Endothelial cell of umbilical vein (primary cell): Measurements from ENCODE around the gene CNDP2. TPM values are rescaled to one million over a fixed set of nuclear protein-coding genes. Genes with fewer than 3 reads are reported as not detected.

Experiments
- BruUV-seq: library from RNA; stranded (reverse); fragments of 400-500 nt; replicated peaks from 2 replicates; lab custom pipeline; 2021; lab: Mats Ljungman, UMichigan
- CTCF ChIA-PET: fragments of 300-600, 350-600 bp; sonication (Branson Sonifier 250); formaldehyde crosslinking; loops from one replicate; lab custom pipeline; 2021; ENCODE audit warnings: antibody characterized with exemption, inconsistent platforms; lab: Charles Lee
- POLR2A ChIA-PET: fragments of 300-600, 350-600 bp; sonication (Branson Sonifier 250); formaldehyde crosslinking; loops from one replicate; lab custom pipeline; 2021; ENCODE audit warnings: antibody characterized with exemption, inconsistent platforms; lab: Charles Lee
- DNase-seq: peaks from one replicate; pipeline ENCODE4 v3.0.0-alpha.2; 2011; ENCODE audit warnings: low read depth, low spot score
- FAIRE-seq: peaks from 2 replicates; lab custom pipeline; 2011; peaks lifted over from hg19 to GRCh38; lab: Jason Lieb, UNC
- H2AFZ ChIP-seq: 2 replicates; pipeline ENCODE4 v1.6.0; 2012; ENCODE audit warnings: low read depth, low read length, control low read depth, inconsistent platforms
- H3K27ac ChIP-seq: 2 replicates; pipeline ENCODE4 v1.5.1; 2011; ENCODE audit warnings: low read depth, mild to moderate bottlenecking, control low read depth, low read length, moderate library complexity; ENCODE audit not compliant: insufficient read depth
- H3K27me3 ChIP-seq, 2 experiments: 2 replicates each; pipeline versions ENCODE4 v1.6.0 to v1.6.1; 2011; ENCODE audit warnings: low read length in 2 of 2, mixed read lengths in 1 of 2; ENCODE audit not compliant: control insufficient read depth in 2 of 2, insufficient read depth in 2 of 2
- H3K36me3 ChIP-seq, 2 experiments: 2 replicates in 1 of 2; 3 replicates in 1 of 2; pipeline ENCODE4 v1.5.1; 2011; ENCODE audit warnings: low read length in 2 of 2, mild to moderate bottlenecking in 1 of 2, moderate library complexity in 1 of 2; ENCODE audit not compliant: control insufficient read depth in 2 of 2, insufficient read depth in 2 of 2; ENCODE audit errors: extremely low read depth in 1 of 2
- H3K4me1 ChIP-seq: 3 replicates; pipeline ENCODE4 v1.5.1; 2011; ENCODE audit warnings: mild to moderate bottlenecking, low read length; ENCODE audit not compliant: control insufficient read depth, insufficient read depth; ENCODE audit errors: extremely low read depth
- H3K4me2 ChIP-seq: 2 replicates; pipeline ENCODE4 v1.6.1; 2011; ENCODE audit warnings: low read length, control low read depth, mixed read lengths; ENCODE audit not compliant: insufficient read depth
- H3K4me3 ChIP-seq, 3 experiments: fragments of 200-600 bp in 1 of 3; sonication (generic), shearing (Covaris generic) in 1 of 3; replicated peaks in 1 of 3; 2 replicates each; pipeline ENCODE4 v1.5.1; 2011 to 2016; ENCODE audit warnings: control low read depth in 3 of 3, low read length in 3 of 3, mild to moderate bottlenecking in 2 of 3, inconsistent platforms in 1 of 3, low read depth in 1 of 3, moderate library complexity in 1 of 3; ENCODE audit not compliant: insufficient read depth in 1 of 3
- H3K79me2 ChIP-seq: 2 replicates; pipeline ENCODE4 v1.6.0; 2012; ENCODE audit warnings: low read length, inconsistent platforms; ENCODE audit not compliant: control insufficient read depth, insufficient read depth
- H3K9ac ChIP-seq: replicated peaks from 2 replicates; pipeline ENCODE3; 2011; ENCODE audit warnings: low read length, control low read depth; ENCODE audit not compliant: insufficient read depth; ENCODE audit errors: extremely low read depth
- H3K9me1 ChIP-seq: replicated peaks from 3 replicates; pipeline ENCODE4 v1.6.0; 2011; ENCODE audit warnings: mild to moderate bottlenecking, low read length; ENCODE audit not compliant: control insufficient read depth, insufficient read depth; ENCODE audit errors: extremely low read depth
- H3K9me3 ChIP-seq: replicated peaks from 2 replicates; pipeline ENCODE4 v1.5.1; 2012; ENCODE audit warnings: low read length, inconsistent platforms; ENCODE audit not compliant: control insufficient read depth, insufficient read depth
- H4K20me1 ChIP-seq: replicated peaks from 2 replicates; pipeline ENCODE3; 2011; ENCODE audit warnings: mild to moderate bottlenecking, low read length; ENCODE audit not compliant: control insufficient read depth, insufficient read depth; ENCODE audit errors: extremely low read depth
- EZH2 ChIP-seq: IDR thresholded peaks from 2 replicates; pipeline ENCODE4 v1.6.1; 2012; ENCODE audit warnings: borderline replicate concordance, low read depth, mild to moderate bottlenecking, moderate library complexity, low read length, inconsistent platforms; ENCODE audit not compliant: severe bottlenecking
- FOS ChIP-seq: IDR thresholded peaks from 2 replicates; pipeline ENCODE4 v1.6.1; 2011; ENCODE audit warnings: mild to moderate bottlenecking, low read length, moderate library complexity, borderline replicate concordance; ENCODE audit not compliant: insufficient read depth
- GATA2 ChIP-seq: IDR thresholded peaks from 2 replicates; pipeline ENCODE4 v1.7.0; 2011; ENCODE audit warnings: low read depth, mild to moderate bottlenecking, moderate library complexity, mixed read lengths, low read length; ENCODE audit not compliant: insufficient read length, insufficient read depth
- JUN ChIP-seq: IDR thresholded peaks from 2 replicates; pipeline ENCODE4 v1.6.1; 2011; ENCODE audit warnings: borderline replicate concordance, low read depth; ENCODE audit not compliant: insufficient read length, insufficient read depth
- MYC ChIP-seq: IDR thresholded peaks from one replicate; pipeline ENCODE4 v1.6.1; 2011; ENCODE audit warnings: mild to moderate bottlenecking, low read depth, low read length
- POLR2A ChIP-seq: IDR thresholded peaks from 2 replicates; pipeline ENCODE4 v1.6.1; 2012; ENCODE audit warnings: low read depth, mild to moderate bottlenecking, control low read depth, low read length
- POLR2AphosphoS5 ChIP-seq: IDR thresholded peaks from 2 replicates; pipeline ENCODE4 v1.6.1; 2012; ENCODE audit warnings: low read depth, mild to moderate bottlenecking, control low read depth, low read length, moderate library complexity; ENCODE audit not compliant: insufficient read depth
- dilution Hi-C: fragments of 300-500 bp; cut with MboI; formaldehyde crosslinking; loops from one replicate; pipeline ENCODE4 v1.15.0; 2019; ENCODE audit warnings: low sequenced_read_pairs; ENCODE audit not compliant: extremely low pct_ligation_motif_present
- intact Hi-C: fragments of 100-400 bp; cut with micrococcal nuclease; formaldehyde crosslinking; loops from one replicate; pipeline ENCODE4 v1.10.0; 2022
- polyA plus RNA-seq, 4 experiments: library from polyadenylated mRNA; depleted of rRNA in 3 of 4; stranded (reverse) in 3 of 4; unstranded in 1 of 4; fragments of >200 nt; gene quantifications; 2 replicates each; pipeline versions ENCODE4 v1.2.1 to v1.2.3, GENCODE V29; 2011 to 2012; ENCODE audit warnings: missing spikeins in 1 of 4
- total RNA-seq: library from RNA; stranded (reverse); gene quantifications from 2 replicates; pipeline ENCODE4 v1.2.3, GENCODE V29; 2021
- TF ChIP-seq, protein P1 (sequence below): IDR thresholded peaks from 2 replicates; pipeline ENCODE4 v1.6.1; 2011; ENCODE audit not compliant: insufficient read depth, insufficient read length
- TF ChIP-seq, protein P2 (sequence below), 2 donors: IDR thresholded peaks; 1 replicate in 1 of 2; 2 replicates in 1 of 2; pipeline ENCODE4 v1.5.1; 2011; ENCODE audit warnings: low read length in 2 of 2, mild to moderate bottlenecking in 2 of 2, moderate library complexity in 2 of 2, control low read depth in 1 of 2, inconsistent platforms in 1 of 2, low read depth in 1 of 2; ENCODE audit not compliant: insufficient read depth in 1 of 2; ENCODE audit errors: extremely low read depth in 1 of 2

CNDP2 gene
- total and polyA plus RNA-seq, 2 donors (not counting 3 experiments of a cell fraction or from before 2014, with no cell fraction given): 52.9 to 123 TPM

DNA sequence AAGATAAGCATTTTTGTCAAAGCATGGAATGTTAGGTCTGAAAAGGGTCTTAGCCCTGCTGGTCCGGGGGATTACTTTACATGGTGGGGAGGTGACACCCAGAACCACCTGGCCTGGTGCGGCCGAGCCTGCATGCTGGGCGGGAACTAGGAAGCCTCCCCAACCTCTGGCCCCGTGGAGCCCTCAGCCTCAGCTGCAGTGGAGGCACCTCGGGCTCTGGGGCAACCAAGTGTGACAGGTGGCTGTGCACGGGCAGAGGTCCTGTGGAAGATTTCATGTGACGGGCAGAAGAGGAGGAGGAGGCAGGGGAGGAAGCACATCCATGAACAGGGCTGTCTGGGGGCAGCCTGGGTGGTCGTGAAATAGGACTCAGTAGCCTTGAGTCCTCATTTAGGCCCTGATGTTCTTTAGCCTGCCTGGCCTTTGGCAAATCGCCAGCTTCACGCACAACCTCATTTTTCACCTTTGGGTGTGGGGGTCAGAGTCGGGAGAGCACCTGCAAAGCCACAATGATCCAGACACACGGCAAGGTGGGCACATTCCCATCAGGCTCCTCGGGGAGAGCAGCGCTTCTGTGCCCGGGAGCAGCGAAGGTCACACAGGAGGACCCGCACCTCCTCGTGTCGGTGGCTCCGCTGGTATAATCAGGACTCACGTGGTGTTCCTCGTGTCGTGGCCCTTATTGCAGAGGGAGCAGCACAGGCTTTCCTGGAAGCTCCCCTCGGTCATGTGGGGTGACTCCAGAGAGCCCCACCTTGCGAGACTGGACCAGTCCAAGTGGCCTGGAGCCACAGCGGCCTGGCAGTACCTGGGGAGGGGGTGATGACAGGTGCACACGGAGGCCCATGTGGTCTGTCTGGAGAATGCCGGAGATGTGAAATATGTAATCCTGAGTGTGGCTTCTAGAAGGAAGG is 13.9 kb downstream of the CNDP2 start:
- no peak overlapping the region for H3K4me2 ChIP-seq
- dilution Hi-C loops (no loop called here), intact Hi-C loops (no loop called here)
- H3K9ac ChIP-seq: no peak overlapping the region
- H4K20me1 ChIP-seq: no peaks in the 10 kb centered on the region
- TF ChIP-seq, protein P1, sequence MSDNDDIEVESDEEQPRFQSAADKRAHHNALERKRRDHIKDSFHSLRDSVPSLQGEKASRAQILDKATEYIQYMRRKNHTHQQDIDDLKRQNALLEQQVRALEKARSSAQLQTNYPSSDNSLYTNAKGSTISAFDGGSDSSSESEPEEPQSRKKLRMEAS: no peak
- no peak for TF ChIP-seq MYC
- no TSS peak for BruUV-seq
- POLR2A ChIA-PET: no interaction called here
- peaks cover 10 to 36% of the 10 kb centered on the region in 2 experiments for H3K36me3 ChIP-seq
- no peak overlapping the region for H2AFZ ChIP-seq
- FAIRE-seq: no peak
- H3K27me3 ChIP-seq: no peaks in the 10 kb centered on the region
- H3K4me3 ChIP-seq: no peak overlapping the region
- CTCF ChIA-PET: no interaction called here
- no peak for DNase-seq
- H3K79me2 ChIP-seq: no peaks in the 10 kb centered on the region
- no peaks in the 10 kb centered on the region for H3K4me1 ChIP-seq
- H3K27ac ChIP-seq: no peak overlapping the region
- H3K9me1 ChIP-seq: no peaks in the 10 kb centered on the region
- H3K9me3 ChIP-seq: no peaks in the 10 kb centered on the region

DNA sequence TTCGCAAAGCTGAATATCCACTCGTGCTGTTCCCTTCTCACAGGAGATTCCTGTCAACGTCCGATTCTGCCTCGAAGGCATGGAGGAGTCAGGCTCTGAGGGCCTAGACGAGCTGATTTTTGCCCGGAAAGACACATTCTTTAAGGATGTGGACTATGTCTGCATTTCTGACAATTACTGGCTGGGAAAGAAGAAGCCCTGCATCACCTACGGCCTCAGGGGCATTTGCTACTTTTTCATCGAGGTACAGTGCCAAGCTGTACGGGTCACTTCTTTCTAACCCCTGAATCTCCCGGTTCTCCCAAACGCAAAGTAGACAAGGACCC is 14.6 kb downstream of the CNDP2 start:
- Histone ChIP-seq H3K9me3 (no peaks in the 10 kb centered on the region), H3K27ac (no peak overlapping the region), H3K4me3 (no peak overlapping the region), H3K4me2 (no peak overlapping the region), H3K79me2 (no peaks in the 10 kb centered on the region), H4K20me1 (no peaks in the 10 kb centered on the region), H3K4me1 (no peaks in the 10 kb centered on the region), H3K36me3 (peaks cover 10 to 40% of the 10 kb centered on the region in 2 experiments), H3K27me3 (no peaks in the 10 kb centered on the region), H3K9me1 (no peaks in the 10 kb centered on the region), H2AFZ (no peak overlapping the region), H3K9ac (no peak overlapping the region)
- ChIA-PET POLR2A (no interaction called here), CTCF (no interaction called here)
- BruUV-seq: no TSS peak
- dilution Hi-C loops: no loop called here
- TF ChIP-seq, protein P2, sequence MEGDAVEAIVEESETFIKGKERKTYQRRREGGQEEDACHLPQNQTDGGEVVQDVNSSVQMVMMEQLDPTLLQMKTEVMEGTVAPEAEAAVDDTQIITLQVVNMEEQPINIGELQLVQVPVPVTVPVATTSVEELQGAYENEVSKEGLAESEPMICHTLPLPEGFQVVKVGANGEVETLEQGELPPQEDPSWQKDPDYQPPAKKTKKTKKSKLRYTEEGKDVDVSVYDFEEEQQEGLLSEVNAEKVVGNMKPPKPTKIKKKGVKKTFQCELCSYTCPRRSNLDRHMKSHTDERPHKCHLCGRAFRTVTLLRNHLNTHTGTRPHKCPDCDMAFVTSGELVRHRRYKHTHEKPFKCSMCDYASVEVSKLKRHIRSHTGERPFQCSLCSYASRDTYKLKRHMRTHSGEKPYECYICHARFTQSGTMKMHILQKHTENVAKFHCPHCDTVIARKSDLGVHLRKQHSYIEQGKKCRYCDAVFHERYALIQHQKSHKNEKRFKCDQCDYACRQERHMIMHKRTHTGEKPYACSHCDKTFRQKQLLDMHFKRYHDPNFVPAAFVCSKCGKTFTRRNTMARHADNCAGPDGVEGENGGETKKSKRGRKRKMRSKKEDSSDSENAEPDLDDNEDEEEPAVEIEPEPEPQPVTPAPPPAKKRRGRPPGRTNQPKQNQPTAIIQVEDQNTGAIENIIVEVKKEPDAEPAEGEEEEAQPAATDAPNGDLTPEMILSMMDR (IDR thresholded peaks at IDR 0.05; ENCODE audit: extremely low read depth in 1 of 2, insufficient read depth in 1 of 2, low read depth in 1 of 2, low read length in 2 of 2): no peak
- TF ChIP-seq MYC: no peak
- TF ChIP-seq POLR2AphosphoS5: no peak
- no peak for TF ChIP-seq EZH2
- no peak for TF ChIP-seq JUN
- TF ChIP-seq POLR2A: no peak
- TF ChIP-seq GATA2: no peak
- TF ChIP-seq, protein P1: no peak
- no peak for TF ChIP-seq FOS
- FAIRE-seq (no peak), DNase-seq (no peak)
- intact Hi-C loops: no loop called here
